ENCODE measurements around the gene SLC29A1.

DNA sequence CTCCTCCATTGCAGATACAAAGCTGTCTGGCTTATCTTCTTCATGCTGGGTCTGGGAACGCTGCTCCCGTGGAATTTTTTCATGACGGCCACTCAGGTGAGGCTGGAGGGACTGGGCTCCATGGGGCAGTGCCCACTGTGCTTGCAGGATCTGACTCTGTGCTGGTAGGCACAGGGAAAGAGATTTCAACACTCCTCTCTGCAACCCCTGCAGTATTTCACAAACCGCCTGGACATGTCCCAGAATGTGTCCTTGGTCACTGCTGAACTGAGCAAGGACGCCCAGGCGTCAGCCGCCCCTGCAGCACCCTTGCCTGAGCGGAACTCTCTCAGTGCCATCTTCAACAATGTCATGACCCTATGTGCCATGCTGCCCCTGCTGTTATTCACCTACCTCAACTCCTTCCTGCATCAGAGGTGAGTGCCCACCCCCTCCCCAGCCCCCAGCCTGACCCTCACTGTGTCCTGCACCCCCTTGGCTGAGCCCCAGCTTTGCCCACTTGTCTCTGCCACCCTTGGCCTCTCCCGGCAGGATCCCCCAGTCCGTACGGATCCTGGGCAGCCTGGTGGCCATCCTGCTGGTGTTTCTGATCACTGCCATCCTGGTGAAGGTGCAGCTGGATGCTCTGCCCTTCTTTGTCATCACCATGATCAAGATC, 6.1 kb downstream of the SLC29A1 start:
- TF ChIP-seq, protein P1, sequence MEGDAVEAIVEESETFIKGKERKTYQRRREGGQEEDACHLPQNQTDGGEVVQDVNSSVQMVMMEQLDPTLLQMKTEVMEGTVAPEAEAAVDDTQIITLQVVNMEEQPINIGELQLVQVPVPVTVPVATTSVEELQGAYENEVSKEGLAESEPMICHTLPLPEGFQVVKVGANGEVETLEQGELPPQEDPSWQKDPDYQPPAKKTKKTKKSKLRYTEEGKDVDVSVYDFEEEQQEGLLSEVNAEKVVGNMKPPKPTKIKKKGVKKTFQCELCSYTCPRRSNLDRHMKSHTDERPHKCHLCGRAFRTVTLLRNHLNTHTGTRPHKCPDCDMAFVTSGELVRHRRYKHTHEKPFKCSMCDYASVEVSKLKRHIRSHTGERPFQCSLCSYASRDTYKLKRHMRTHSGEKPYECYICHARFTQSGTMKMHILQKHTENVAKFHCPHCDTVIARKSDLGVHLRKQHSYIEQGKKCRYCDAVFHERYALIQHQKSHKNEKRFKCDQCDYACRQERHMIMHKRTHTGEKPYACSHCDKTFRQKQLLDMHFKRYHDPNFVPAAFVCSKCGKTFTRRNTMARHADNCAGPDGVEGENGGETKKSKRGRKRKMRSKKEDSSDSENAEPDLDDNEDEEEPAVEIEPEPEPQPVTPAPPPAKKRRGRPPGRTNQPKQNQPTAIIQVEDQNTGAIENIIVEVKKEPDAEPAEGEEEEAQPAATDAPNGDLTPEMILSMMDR (conservative IDR thresholded peaks at IDR 0.05; ENCODE audit: low read depth, low read length) = no peak
- TF ChIP-seq EZH2 (IDR thresholded peaks at IDR 0.05; ENCODE audit: borderline replicate concordance, low read depth, low read length, poor library complexity, severe bottlenecking) = no peak

Data from A673 (cell line).